Stimulated activated CD8-positive, alpha-beta memory T cell treated with anti-CD3 and anti-CD28 coated beads, Interleukin-4, amount 100 ng/mL, for 48 hours (primary cell): ENCODE data around the gene DPP4.

ENCODE experiments used
- DNase-seq: peaks from one replicate; pipeline ENCODE4 v3.0.0-alpha.2; 2020

DPP4 gene

DNA sequence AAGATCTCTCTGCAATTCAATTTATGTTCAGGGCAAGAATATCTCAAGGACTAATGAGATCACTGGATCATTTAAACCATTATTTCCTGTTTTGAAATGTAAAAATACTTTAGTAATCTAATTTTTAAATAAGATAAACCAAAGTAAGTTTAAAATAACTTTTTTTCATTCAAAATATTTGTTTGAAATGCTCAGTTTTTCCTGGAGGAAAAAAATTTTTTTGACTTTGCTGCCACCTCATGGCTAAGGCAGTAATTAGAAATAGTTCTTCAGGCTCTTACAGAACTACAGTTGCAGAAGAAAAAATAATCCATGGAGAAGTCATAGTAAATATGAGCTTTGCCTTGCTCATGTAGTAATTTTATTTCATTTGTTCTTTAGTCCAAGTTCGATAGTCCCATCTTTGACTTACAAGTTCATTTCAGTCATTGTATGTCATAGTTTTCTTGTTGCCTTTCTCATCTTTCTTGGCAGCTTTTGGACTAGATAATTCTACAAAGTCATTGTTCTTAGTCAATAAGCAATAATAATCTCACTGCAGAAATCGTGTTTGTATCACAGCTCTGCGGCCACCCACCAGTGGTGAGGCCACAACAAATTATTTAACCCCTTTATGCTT is 127.4 kb downstream of the DPP4 start:
- DNase-seq, result no peak

- no peak for DNase-seq
Observed at GRCh38 chr2:161943011-161943410, 131.0 kb downstream of the DPP4 start.
